SK-N-SH (cell line): ENCODE data around the gene TPRG1L. TPM values are rescaled to one million over a fixed set of nuclear protein-coding genes. Genes with fewer than 3 reads are reported as not detected.

Experiments used
- CTCF ChIA-PET: fragments of 300-600, 350-600 bp; formaldehyde crosslinking; extraction: SDS; loops from one replicate; lab custom pipeline; 2021; lab: Yijun Ruan, JAX
- POLR2A ChIA-PET: fragments of 350-600 bp; sonication (Branson Sonifier 250); formaldehyde crosslinking; extraction: SDS; loops from one replicate; lab custom pipeline; 2020; ENCODE audit warnings: antibody characterized with exemption, inconsistent platforms; lab: Yijun Ruan, JAX
- DNase-seq: peaks from one replicate; pipeline ENCODE4 v3.0.0; 2012
- H2AFZ ChIP-seq: fragments of 200-600 bp; sonication (generic); 2 replicates; pipeline ENCODE4 v1.8.1; 2016; ENCODE audit warnings: antibody characterized with exemption, mild to moderate bottlenecking, low read depth
- H3F3A ChIP-seq: fragments of 200-600 bp; sonication (generic); replicated peaks from 2 replicates; pipeline ENCODE3; 2016; ENCODE audit warnings: antibody characterized with exemption, mild to moderate bottlenecking; ENCODE audit not compliant: insufficient read depth
- H3K27ac ChIP-seq, 2 experiments: fragments of 200-500 bp in 1 of 2; fragments of 200-600 bp in 1 of 2; sonication (Bioruptor generic) in 1 of 2; sonication (generic), shearing (Covaris generic) in 1 of 2; 2 replicates each; pipeline versions ENCODE4 v1.5.1 to v1.6.1; 2014 to 2016; ENCODE audit warnings: low read depth in 2 of 2, inconsistent platforms in 1 of 2, low read length in 1 of 2, mild to moderate bottlenecking in 1 of 2, mixed read lengths in 1 of 2
- H3K27me3 ChIP-seq: fragments of 200-600 bp; sonication (generic), shearing (Covaris generic); 2 replicates; pipeline ENCODE4 v1.6.1; 2016; ENCODE audit warnings: mixed run types; ENCODE audit not compliant: insufficient read depth
- H3K36me3 ChIP-seq, 2 experiments: fragments of 200-500 bp in 1 of 2; fragments of 200-600 bp in 1 of 2; sonication (Bioruptor generic) in 1 of 2; sonication (generic) in 1 of 2; replicated peaks in 1 of 2; 2 replicates each; pipeline versions ENCODE3 to v1.5.1; 2014 to 2016; ENCODE audit warnings: low read length in 1 of 2, mild to moderate bottlenecking in 1 of 2; ENCODE audit not compliant: insufficient read depth in 2 of 2, control insufficient read depth in 1 of 2
- H3K4me1 ChIP-seq, 2 experiments: fragments of 200-500 bp in 1 of 2; fragments of 200-600 bp in 1 of 2; sonication (Bioruptor generic) in 1 of 2; sonication (generic), shearing (Covaris generic) in 1 of 2; 2 replicates each; pipeline versions ENCODE4 v1.5.1 to v1.6.1; 2014 to 2016; ENCODE audit warnings: low read depth in 1 of 2, low read length in 1 of 2, mixed run types in 1 of 2; ENCODE audit not compliant: insufficient read depth in 2 of 2, control insufficient read depth in 1 of 2
- H3K4me2 ChIP-seq: fragments of 200-600 bp; sonication (generic), shearing (Covaris generic); 2 replicates; pipeline ENCODE4 v1.6.1; 2017; ENCODE audit warnings: mixed run types
- H3K4me3 ChIP-seq, 2 experiments: fragments of 200-500 bp in 1 of 2; fragments of 200-600 bp in 1 of 2; sonication (Bioruptor generic) in 1 of 2; sonication (generic), shearing (Covaris generic) in 1 of 2; 2 replicates each; pipeline versions ENCODE4 v1.5.1 to v1.8.1; 2014 to 2016; ENCODE audit warnings: low read depth in 2 of 2, inconsistent platforms in 1 of 2, low read length in 1 of 2, mild to moderate bottlenecking in 1 of 2, mixed read lengths in 1 of 2, moderate library complexity in 1 of 2
- H3K79me2 ChIP-seq: fragments of 200-600 bp; sonication (generic); 2 replicates; pipeline ENCODE4 v1.8.1; 2017; ENCODE audit warnings: mild to moderate bottlenecking; ENCODE audit not compliant: insufficient read depth
- H3K9ac ChIP-seq: fragments of 200-600 bp; sonication (generic); 2 replicates; pipeline ENCODE4 v1.6.1; 2017; ENCODE audit warnings: mixed run types
- H3K9me2 ChIP-seq: fragments of 200-600 bp; sonication (generic); 2 replicates; pipeline ENCODE4 v1.6.1; 2017; ENCODE audit warnings: mixed run types
- H3K9me3 ChIP-seq: fragments of 200-600 bp; sonication (generic); 2 replicates; pipeline ENCODE4 v1.6.1; 2017; ENCODE audit warnings: mixed run types, mild to moderate bottlenecking, moderate library complexity
- H4K20me1 ChIP-seq: fragments of 200-600 bp; sonication (generic); 2 replicates; pipeline ENCODE4 v1.6.1; 2017; ENCODE audit warnings: mild to moderate bottlenecking, mixed run types; ENCODE audit not compliant: insufficient read depth
- CHD2 ChIP-seq: fragments of 150-350 bp; IDR thresholded peaks from 2 replicates; pipeline ENCODE4 v1.6.1; 2018; ENCODE audit warnings: low read length; ENCODE audit not compliant: partially characterized antibody
- CTCF ChIP-seq: fragments of 200-600 bp; sonication (generic); IDR thresholded peaks from 2 replicates; pipeline ENCODE4 v1.6.1; 2017; ENCODE audit warnings: antibody characterized with exemption, mild to moderate bottlenecking, moderate library complexity
- EP300 ChIP-seq, 2 experiments: IDR thresholded peaks; 2 replicates each; pipeline versions ENCODE4 v1.4.0 to v1.6.1; 2012; ENCODE audit warnings: borderline replicate concordance in 1 of 2, low read depth in 1 of 2, low read length in 1 of 2
- EZH2phosphoT487 ChIP-seq: fragments of 200-600 bp; sonication (generic); IDR thresholded peaks from 2 replicates; pipeline ENCODE4 v1.6.1; 2017; ENCODE audit warnings: low read depth, mixed run types, mild to moderate bottlenecking, antibody characterized with exemption, moderate library complexity, borderline replicate concordance
- FOXJ3 ChIP-seq: sonication (generic); formaldehyde crosslinking; IDR thresholded peaks from 2 replicates; pipeline ENCODE4 v1.5.1; 2020; ENCODE audit warnings: mild to moderate bottlenecking, missing genetic modification reagents
- IRF3 ChIP-seq: fragments of 150-350 bp; IDR thresholded peaks from 2 replicates; pipeline ENCODE4 v1.6.1; 2016; ENCODE audit warnings: mild to moderate bottlenecking, low read depth, low read length
- MAX ChIP-seq: IDR thresholded peaks from 2 replicates; pipeline ENCODE4 v1.4.0; 2012; ENCODE audit warnings: low read depth
- MEF2A ChIP-seq: IDR thresholded peaks from 2 replicates; pipeline ENCODE4 v1.4.0; 2012; ENCODE audit warnings: low read depth, borderline replicate concordance
- MXI1 ChIP-seq: IDR thresholded peaks from 2 replicates; pipeline ENCODE4 v1.6.1; 2012; ENCODE audit warnings: mild to moderate bottlenecking, low read depth, low read length, improper control_type of control experiment
- NRF1 ChIP-seq: IDR thresholded peaks from 2 replicates; pipeline ENCODE4 v1.6.1; 2012; ENCODE audit warnings: low read depth, mild to moderate bottlenecking, low read length
- RAD21 ChIP-seq: IDR thresholded peaks from 2 replicates; pipeline ENCODE4 v1.6.1; 2012; ENCODE audit warnings: mild to moderate bottlenecking, low read length
- SIN3A ChIP-seq: IDR thresholded peaks from 2 replicates; pipeline ENCODE4 v1.6.1; 2012; ENCODE audit warnings: low read depth, mild to moderate bottlenecking, low read length, moderate library complexity, borderline replicate concordance
- TAF1 ChIP-seq: IDR thresholded peaks from 2 replicates; pipeline ENCODE4 v1.6.1; 2012; ENCODE audit warnings: low read depth, mild to moderate bottlenecking, low read length, moderate library complexity, borderline replicate concordance
- TCF12 ChIP-seq: IDR thresholded peaks from 2 replicates; pipeline ENCODE4 v1.4.0; 2012
- TEAD4 ChIP-seq: IDR thresholded peaks from 2 replicates; pipeline ENCODE4 v1.4.0; 2012; ENCODE audit warnings: mild to moderate bottlenecking, borderline replicate concordance; ENCODE audit not compliant: insufficient read depth
- USF2 ChIP-seq: fragments of 150-350 bp; IDR thresholded peaks from 2 replicates; pipeline ENCODE4 v1.6.1; 2017; ENCODE audit warnings: antibody characterized with exemption, low read length, low read depth, borderline replicate concordance
- YY1 ChIP-seq: IDR thresholded peaks from 2 replicates; pipeline ENCODE4 v1.4.0; 2012; ENCODE audit warnings: low read depth, mild to moderate bottlenecking
- ZBTB33 ChIP-seq: IDR thresholded peaks from 2 replicates; pipeline ENCODE4 v1.4.0; 2012; ENCODE audit warnings: low read depth, borderline replicate concordance
- WGBS: methylation state at CpG from one replicate; pipeline ENCODE4 v1.1.6; 2017; ENCODE audit warnings: low lambda C conversion rate; 5-methylcytosine and 5-hydroxymethylcytosine counted together
- polyA plus RNA-seq, 3 experiments: library from polyadenylated mRNA; depleted of rRNA; stranded (reverse); fragments of >200 nt; gene quantifications; 2 replicates each; pipeline ENCODE4 v1.2.3, GENCODE V29; 2012
- TF ChIP-seq, protein P1 (sequence below): IDR thresholded peaks from 2 replicates; pipeline ENCODE4; 2012
- TF ChIP-seq, protein P2 (sequence below): IDR thresholded peaks from 2 replicates; pipeline ENCODE4 v1.6.1; 2012; ENCODE audit warnings: mild to moderate bottlenecking, low read depth, low read length, moderate library complexity

Gene TPRG1L
- polyA plus RNA-seq, 1 of the 3 experiments (the other 2 are of a cell fraction), result 25.9 TPM

DNA sequence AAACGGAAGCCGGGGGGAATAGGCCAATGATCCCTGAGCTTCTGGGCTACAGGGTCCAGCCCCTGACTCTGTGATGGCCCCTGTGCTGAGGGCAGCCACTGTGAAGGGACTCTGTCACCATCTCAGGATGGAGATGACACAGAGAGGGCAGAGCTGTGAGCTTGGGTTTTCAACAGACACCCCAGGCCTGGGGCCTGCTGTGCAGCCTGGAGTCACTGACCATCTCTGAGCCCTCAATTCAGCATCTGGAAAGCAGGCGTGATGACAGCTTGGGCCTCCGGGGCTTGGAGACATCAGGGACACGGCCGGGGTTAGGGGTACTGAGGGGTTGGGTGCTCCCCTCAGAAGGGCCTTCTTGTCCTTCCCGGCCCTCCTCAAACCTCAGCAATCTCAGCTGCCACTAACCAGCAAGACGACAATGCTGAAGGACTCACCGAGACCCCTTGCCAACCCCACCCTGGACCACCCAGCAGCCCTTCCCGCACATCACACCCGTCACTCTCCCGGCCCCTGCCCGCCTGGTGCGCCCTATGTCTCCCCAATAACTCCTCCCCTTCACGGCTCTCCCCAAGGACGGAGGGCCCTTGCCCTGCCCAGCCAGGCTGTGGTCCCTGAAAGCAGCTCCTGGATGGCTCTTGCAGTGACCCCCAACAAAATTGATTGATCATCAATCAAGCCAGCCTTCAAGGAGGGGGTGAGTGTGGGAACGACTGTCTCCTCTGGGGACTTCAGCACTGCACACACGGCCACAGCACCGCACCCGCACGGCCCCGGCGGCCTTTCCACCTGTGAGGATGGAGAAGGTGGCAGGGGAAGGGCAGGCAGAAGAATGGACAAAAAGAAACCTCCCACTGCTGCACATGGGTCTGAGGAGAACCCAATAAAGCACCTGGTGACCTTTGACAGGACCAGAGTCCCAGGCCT lies 17.8 kb upstream of the TPRG1L start:
- no peak overlapping the region for H3K9ac ChIP-seq
- no peaks in the 10 kb centered on the region for H3K9me2 ChIP-seq
- H4K20me1 ChIP-seq, result no peaks in the 10 kb centered on the region
- H3K36me3 ChIP-seq, result no peaks in the 10 kb centered on the region
- no peaks in the 10 kb centered on the region for H3F3A ChIP-seq
- 83% methylated on average over 13 of the region's 23 CpGs for WGBS
- no peak overlapping the region for H3K27ac ChIP-seq
- H2AFZ ChIP-seq, result no peak overlapping the region
- no peak for DNase-seq
- no peak for TF ChIP-seq CHD2
- no peak for TF ChIP-seq TCF12
- TF ChIP-seq EZH2phosphoT487, result no peak
- no peak for TF ChIP-seq MEF2A
- no peak for TF ChIP-seq EP300 (IDR thresholded peaks at IDR 0.05; ENCODE audit: borderline replicate concordance in 1 of 2, low read depth in 1 of 2, low read length in 1 of 2)
- TF ChIP-seq MXI1, result no peak
- no peak for TF ChIP-seq MAX
- TF ChIP-seq SIN3A, result no peak
- TF ChIP-seq IRF3, result no peak
- TF ChIP-seq CTCF, result no peak
- no peak for TF ChIP-seq NRF1
- TF ChIP-seq TAF1, result no peak
- no peak for TF ChIP-seq ZBTB33
- TF ChIP-seq FOXJ3, result no peak
- no peak for TF ChIP-seq RAD21
- TF ChIP-seq, protein P1, sequence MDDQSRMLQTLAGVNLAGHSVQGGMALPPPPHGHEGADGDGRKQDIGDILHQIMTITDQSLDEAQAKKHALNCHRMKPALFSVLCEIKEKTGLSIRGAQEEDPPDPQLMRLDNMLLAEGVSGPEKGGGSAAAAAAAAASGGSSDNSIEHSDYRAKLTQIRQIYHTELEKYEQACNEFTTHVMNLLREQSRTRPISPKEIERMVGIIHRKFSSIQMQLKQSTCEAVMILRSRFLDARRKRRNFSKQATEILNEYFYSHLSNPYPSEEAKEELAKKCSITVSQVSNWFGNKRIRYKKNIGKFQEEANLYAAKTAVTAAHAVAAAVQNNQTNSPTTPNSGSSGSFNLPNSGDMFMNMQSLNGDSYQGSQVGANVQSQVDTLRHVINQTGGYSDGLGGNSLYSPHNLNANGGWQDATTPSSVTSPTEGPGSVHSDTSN, result no peak
- no peak for TF ChIP-seq YY1
- no peak for TF ChIP-seq TEAD4
- no peak for TF ChIP-seq USF2
- TF ChIP-seq, protein P2, sequence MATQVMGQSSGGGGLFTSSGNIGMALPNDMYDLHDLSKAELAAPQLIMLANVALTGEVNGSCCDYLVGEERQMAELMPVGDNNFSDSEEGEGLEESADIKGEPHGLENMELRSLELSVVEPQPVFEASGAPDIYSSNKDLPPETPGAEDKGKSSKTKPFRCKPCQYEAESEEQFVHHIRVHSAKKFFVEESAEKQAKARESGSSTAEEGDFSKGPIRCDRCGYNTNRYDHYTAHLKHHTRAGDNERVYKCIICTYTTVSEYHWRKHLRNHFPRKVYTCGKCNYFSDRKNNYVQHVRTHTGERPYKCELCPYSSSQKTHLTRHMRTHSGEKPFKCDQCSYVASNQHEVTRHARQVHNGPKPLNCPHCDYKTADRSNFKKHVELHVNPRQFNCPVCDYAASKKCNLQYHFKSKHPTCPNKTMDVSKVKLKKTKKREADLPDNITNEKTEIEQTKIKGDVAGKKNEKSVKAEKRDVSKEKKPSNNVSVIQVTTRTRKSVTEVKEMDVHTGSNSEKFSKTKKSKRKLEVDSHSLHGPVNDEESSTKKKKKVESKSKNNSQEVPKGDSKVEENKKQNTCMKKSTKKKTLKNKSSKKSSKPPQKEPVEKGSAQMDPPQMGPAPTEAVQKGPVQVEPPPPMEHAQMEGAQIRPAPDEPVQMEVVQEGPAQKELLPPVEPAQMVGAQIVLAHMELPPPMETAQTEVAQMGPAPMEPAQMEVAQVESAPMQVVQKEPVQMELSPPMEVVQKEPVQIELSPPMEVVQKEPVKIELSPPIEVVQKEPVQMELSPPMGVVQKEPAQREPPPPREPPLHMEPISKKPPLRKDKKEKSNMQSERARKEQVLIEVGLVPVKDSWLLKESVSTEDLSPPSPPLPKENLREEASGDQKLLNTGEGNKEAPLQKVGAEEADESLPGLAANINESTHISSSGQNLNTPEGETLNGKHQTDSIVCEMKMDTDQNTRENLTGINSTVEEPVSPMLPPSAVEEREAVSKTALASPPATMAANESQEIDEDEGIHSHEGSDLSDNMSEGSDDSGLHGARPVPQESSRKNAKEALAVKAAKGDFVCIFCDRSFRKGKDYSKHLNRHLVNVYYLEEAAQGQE, result no peak
- ChIA-PET POLR2A (no interaction called here), CTCF (interaction anchor here (1.0 to 3.6 kb wide), 8 partner anchors 9 to 154 kb away, joined by 3 to 21 read pairs (median 5); no protein-coding TSS in a partner anchor)
- H3K27me3 ChIP-seq, result no peaks in the 10 kb centered on the region
- peaks cover 0 to 36% of the 10 kb centered on the region in 2 experiments; a peak in 1 of 4 replicates for H3K4me1 ChIP-seq
- H3K79me2 ChIP-seq, result no peaks in the 10 kb centered on the region
- H3K4me2 ChIP-seq, result no peak overlapping the region
- no peaks in the 10 kb centered on the region for H3K9me3 ChIP-seq
- no peak overlapping the region for H3K4me3 ChIP-seq
